IMR-90 (cell line): ENCODE data around the gene MS4A10. TPM values are rescaled to one million over a fixed set of nuclear protein-coding genes. Genes with fewer than 3 reads are reported as not detected.

Experiments
- ATAC-seq: fragments of 200-7000 bp; cut with Tn5 transposase; 2 replicates; pipeline ENCODE4 v1.9.1; 2020; ENCODE audit warnings: low read depth, mild to moderate bottlenecking, moderate library complexity
- BruUV-seq: library from RNA; stranded (reverse); fragments of 400-500 nt; replicated peaks from 2 replicates; lab custom pipeline; 2021; lab: Mats Ljungman, UMichigan
- CTCF ChIA-PET: fragments of 300-600 bp; formaldehyde crosslinking; extraction: SDS; loops from one replicate; lab custom pipeline; 2021; ENCODE audit warnings: antibody characterized with exemption; lab: Yijun Ruan, JAX
- POLR2A ChIA-PET: fragments of 300-600 bp; sonication (Branson Sonifier 250); formaldehyde crosslinking; loops from one replicate; lab custom pipeline; 2022; ENCODE audit warnings: antibody characterized with exemption; ENCODE audit not compliant: unreplicated experiment; lab: Charles Lee
- DNase-seq: peaks from one replicate; pipeline ENCODE4 v3.0.0; 2013
- H2AFZ ChIP-seq: replicated peaks from 2 replicates; pipeline ENCODE3; 2013; ENCODE audit warnings: low read length, mild to moderate bottlenecking; ENCODE audit not compliant: poor library complexity
- H2AK5ac ChIP-seq: 2 replicates; pipeline ENCODE4 v1.6.1; 2013; ENCODE audit warnings: low read depth, low read length, inconsistent platforms
- H2AK9ac ChIP-seq: replicated peaks from 2 replicates; pipeline ENCODE3; 2013; ENCODE audit warnings: mild to moderate bottlenecking, low read depth, low read length, moderate library complexity; ENCODE audit not compliant: poor library complexity
- H2BK120ac ChIP-seq: 2 replicates; pipeline ENCODE4 v1.6.1; 2013; ENCODE audit warnings: low read depth, low read length, inconsistent platforms
- H2BK15ac ChIP-seq: 3 replicates; pipeline ENCODE4 v1.6.1; 2013; ENCODE audit warnings: low read depth, low read length, inconsistent platforms
- H2BK20ac ChIP-seq: 2 replicates; pipeline ENCODE4 v1.6.1; 2013; ENCODE audit warnings: low read depth, mild to moderate bottlenecking, inconsistent platforms, low read length, moderate library complexity
- H2BK5ac ChIP-seq: 2 replicates; pipeline ENCODE4 v1.6.1; 2013; ENCODE audit warnings: mild to moderate bottlenecking, low read depth, low read length, inconsistent platforms; ENCODE audit not compliant: poor library complexity, severe bottlenecking
- H3K14ac ChIP-seq: replicated peaks from 2 replicates; pipeline ENCODE4 v1.6.1; 2013; ENCODE audit warnings: low read depth, low read length, inconsistent platforms
- H3K18ac ChIP-seq: 2 replicates; pipeline ENCODE4 v1.6.1; 2013; ENCODE audit warnings: low read depth, low read length, control low read depth
- H3K23ac ChIP-seq: 2 replicates; pipeline ENCODE4 v1.6.1; 2013; ENCODE audit warnings: low read depth, low read length, inconsistent platforms
- H3K27ac ChIP-seq: 2 replicates; pipeline ENCODE4 v1.5.1; 2013; ENCODE audit warnings: mild to moderate bottlenecking, control low read depth, low read length; ENCODE audit not compliant: insufficient read depth
- H3K27me3 ChIP-seq: 2 replicates; pipeline ENCODE4 v1.6.1; 2013; ENCODE audit warnings: low read length; ENCODE audit not compliant: control insufficient read depth, insufficient read depth
- H3K36me3 ChIP-seq: 2 replicates; pipeline ENCODE4 v1.6.1; 2013; ENCODE audit warnings: low read length, mixed read lengths; ENCODE audit not compliant: control insufficient read depth, insufficient read depth
- H3K4ac ChIP-seq: 2 replicates; pipeline ENCODE4 v1.6.1; 2013; ENCODE audit warnings: low read depth, low read length, inconsistent platforms
- H3K4me1 ChIP-seq: 2 replicates; pipeline ENCODE4 v1.6.1; 2013; ENCODE audit warnings: low read length, mixed read lengths; ENCODE audit not compliant: control insufficient read depth, insufficient read depth
- H3K4me2 ChIP-seq: 2 replicates; pipeline ENCODE4 v1.6.1; 2013; ENCODE audit warnings: low read depth, mild to moderate bottlenecking, control low read depth, low read length, moderate library complexity
- H3K4me3 ChIP-seq: 2 replicates; pipeline ENCODE4 v1.5.1; 2013; ENCODE audit warnings: low read depth, mild to moderate bottlenecking, control low read depth, low read length, moderate library complexity; ENCODE audit not compliant: insufficient read depth
- H3K56ac ChIP-seq: 2 replicates; pipeline ENCODE4 v1.6.1; 2013; ENCODE audit warnings: low read length, inconsistent platforms; ENCODE audit not compliant: insufficient read depth; ENCODE audit errors: extremely low read depth
- H3K79me1 ChIP-seq, 2 experiments: 2 replicates each; pipeline ENCODE4 v1.6.1; 2013; ENCODE audit warnings: low read length in 2 of 2, inconsistent platforms in 1 of 2, low read depth in 1 of 2
- H3K9ac ChIP-seq: 2 replicates; pipeline ENCODE4 v1.6.1; 2013; ENCODE audit warnings: low read depth, low read length, control low read depth
- H3K9me1 ChIP-seq: 2 replicates; pipeline ENCODE4 v1.6.1; 2013; ENCODE audit warnings: low read length, inconsistent platforms; ENCODE audit not compliant: insufficient read depth
- H3K9me3 ChIP-seq: 2 replicates; pipeline ENCODE4 v1.6.1; 2013; ENCODE audit warnings: low read length; ENCODE audit not compliant: control insufficient read depth, insufficient read depth
- H4K20me1 ChIP-seq: 2 replicates; pipeline ENCODE4 v1.6.1; 2013; ENCODE audit warnings: low read length, inconsistent platforms; ENCODE audit not compliant: insufficient read depth
- H4K5ac ChIP-seq: 2 replicates; pipeline ENCODE4 v1.6.1; 2013; ENCODE audit warnings: mild to moderate bottlenecking, low read depth, low read length, control low read depth
- H4K8ac ChIP-seq, 2 experiments: 2 replicates each; pipeline ENCODE4 v1.6.1; 2013; ENCODE audit warnings: low read depth in 2 of 2, low read length in 2 of 2, control low read depth in 1 of 2, inconsistent platforms in 1 of 2
- H4K91ac ChIP-seq: 2 replicates; pipeline ENCODE4 v1.6.1; 2013; ENCODE audit warnings: low read depth, low read length, inconsistent platforms; ENCODE audit not compliant: insufficient read depth
- BHLHE40 ChIP-seq: fragments of 150-350 bp; IDR thresholded peaks from 2 replicates; pipeline ENCODE4 v1.6.1; 2016; ENCODE audit warnings: mild to moderate bottlenecking, low read depth, low read length
- CEBPB ChIP-seq: IDR thresholded peaks from 2 replicates; pipeline ENCODE4 v1.6.1; 2012; ENCODE audit warnings: low read depth, low read length, improper control_type of control experiment
- CHD1 ChIP-seq: IDR thresholded peaks from 2 replicates; pipeline ENCODE4 v1.6.1; 2012; ENCODE audit warnings: low read depth, low read length, improper control_type of control experiment
- CTCF ChIP-seq: conservative IDR thresholded peaks from 2 replicates; pipeline ENCODE4 v1.5.1; 2012; ENCODE audit warnings: mild to moderate bottlenecking, low read depth, low read length, improper control_type of control experiment
- ELK1 ChIP-seq: fragments of 150-350 bp; IDR thresholded peaks from 2 replicates; pipeline ENCODE4 v1.6.1; 2016; ENCODE audit warnings: low read depth, mild to moderate bottlenecking, low read length, moderate library complexity, borderline replicate concordance
- FOS ChIP-seq: fragments of 150-350 bp; IDR thresholded peaks from 2 replicates; pipeline ENCODE4 v1.6.1; 2016; ENCODE audit warnings: low read depth, low read length
- MAFK ChIP-seq: IDR thresholded peaks from 2 replicates; pipeline ENCODE4 v1.6.1; 2012; ENCODE audit warnings: low read depth, low read length, improper control_type of control experiment
- MAZ ChIP-seq: IDR thresholded peaks from 2 replicates; pipeline ENCODE4 v1.6.1; 2012; ENCODE audit warnings: low read depth, mild to moderate bottlenecking, low read length, improper control_type of control experiment, moderate library complexity, borderline replicate concordance
- MXI1 ChIP-seq: IDR thresholded peaks from 2 replicates; pipeline ENCODE4 v1.6.1; 2012; ENCODE audit warnings: low read depth, mild to moderate bottlenecking, low read length, moderate library complexity, borderline replicate concordance
- NFE2L2 ChIP-seq: fragments of 150-350 bp; IDR thresholded peaks from 2 replicates; pipeline ENCODE4 v1.6.1; 2016; ENCODE audit warnings: low read depth, mild to moderate bottlenecking, low read length
- POLR2A ChIP-seq: IDR thresholded peaks from 2 replicates; pipeline ENCODE4 v1.6.1; 2012; ENCODE audit warnings: mild to moderate bottlenecking, low read depth, low read length
- RAD21 ChIP-seq: IDR thresholded peaks from 2 replicates; pipeline ENCODE4 v1.6.1; 2012; ENCODE audit warnings: low read length, improper control_type of control experiment
- RCOR1 ChIP-seq: IDR thresholded peaks from 2 replicates; pipeline ENCODE4 v1.6.1; 2012; ENCODE audit warnings: mild to moderate bottlenecking, low read length, improper control_type of control experiment; ENCODE audit not compliant: insufficient replicate concordance
- RFX5 ChIP-seq: IDR thresholded peaks from 2 replicates; pipeline ENCODE4 v1.8.0; 2012; ENCODE audit warnings: low read depth, mild to moderate bottlenecking, low read length, moderate library complexity
- SMC3 ChIP-seq: fragments of 150-350 bp; IDR thresholded peaks from 2 replicates; pipeline ENCODE4 v1.6.1; 2016; ENCODE audit warnings: low read depth, mild to moderate bottlenecking, antibody characterized with exemption, low read length, moderate library complexity
- USF2 ChIP-seq: fragments of 150-350 bp; IDR thresholded peaks from 2 replicates; pipeline ENCODE4 v1.6.1; 2017; ENCODE audit warnings: mild to moderate bottlenecking, antibody characterized with exemption, low read length, low read depth
- WGBS, 2 experiments: methylation state at CpG; one replicate each; pipeline versions ENCODE4 v1.1.5 to v1.1.7; 2013; ENCODE audit warnings: missing lambda C conversion rate in 2 of 2; ENCODE audit not compliant: insufficient read length in 1 of 2; ENCODE audit errors: extremely low coverage in 2 of 2; 5-methylcytosine and 5-hydroxymethylcytosine counted together
- dilution Hi-C: fragments of 300-500 bp; cut with HindIII; formaldehyde crosslinking; loops from one replicate; pipeline ENCODE4 v1.14.3; 2018; ENCODE audit warnings: low sequenced_read_pairs; ENCODE audit not compliant: unreplicated experiment
- in situ Hi-C: fragments of 300-500 bp; cut with MboI; formaldehyde crosslinking; loops from 3 replicates; pipeline ENCODE4 v1.14.3; 2019; ENCODE audit warnings: low sequenced_read_pairs, inconsistent platforms, mixed read lengths
- intact Hi-C: fragments of 100-400 bp; cut with micrococcal nuclease; formaldehyde crosslinking; loops from 2 replicates; pipeline ENCODE4 v1.10.0; 2022
- polyA plus RNA-seq, 3 experiments: library from polyadenylated mRNA; depleted of rRNA; stranded (reverse); fragments of >200 nt; gene quantifications; 2 replicates each; pipeline ENCODE4 v1.2.3, GENCODE V29; 2012; ENCODE audit warnings: low replicate concordance in 1 of 3
- total RNA-seq: library from RNA; depleted of rRNA; stranded (reverse); fragments of >200 nt; gene quantifications from 2 replicates; pipeline ENCODE4 v1.2.3, GENCODE V29; 2012

MS4A10 gene
- total and polyA plus RNA-seq, 2 of the 4 experiments (the other 2 are of a cell fraction) = not detected

- ChIA-PET POLR2A (no interaction called here), CTCF (no interaction called here)
- no peaks in the 10 kb centered on the region for H3K9me1 ChIP-seq
- in situ Hi-C loops = no loop called here
- no peak for TF ChIP-seq FOS
- TF ChIP-seq NFE2L2 = no peak
- TF ChIP-seq CHD1 = no peak
- no peak for TF ChIP-seq ELK1
- TF ChIP-seq CTCF = no peak
- no peak for TF ChIP-seq RCOR1
- no peak for TF ChIP-seq SMC3
- TF ChIP-seq POLR2A = no peak
- TF ChIP-seq CEBPB = no peak
- no peak for TF ChIP-seq MXI1
- TF ChIP-seq MAZ = no peak
- TF ChIP-seq BHLHE40 = no peak
- TF ChIP-seq USF2 = no peak
- TF ChIP-seq RAD21 = no peak
- no peak for TF ChIP-seq RFX5
- no peak for TF ChIP-seq MAFK
- H3K27ac ChIP-seq = no peak overlapping the region
- H3K4ac ChIP-seq = no peak overlapping the region
- no peaks in the 10 kb centered on the region for H3K9me3 ChIP-seq
- intact Hi-C loops = no loop called here
- H2AFZ ChIP-seq = no peak overlapping the region
- ATAC-seq = no peak
- no peak overlapping the region for H2BK20ac ChIP-seq
- H4K8ac ChIP-seq = no peak overlapping the region
- no peak overlapping the region for H3K56ac ChIP-seq
- no peaks in the 10 kb centered on the region for H3K79me1 ChIP-seq
- no peak for DNase-seq
- no peaks in the 10 kb centered on the region for H3K4me1 ChIP-seq
- WGBS, 2 experiments = 57% methylated on average over 3 of the region's 8 CpGs; no CpG with 5 or more reads in 1 of the 2 experiments
- H2BK5ac ChIP-seq = no peak overlapping the region
- no peak overlapping the region for H2AK9ac ChIP-seq
- H4K5ac ChIP-seq = no peak overlapping the region
- H3K36me3 ChIP-seq = no peaks in the 10 kb centered on the region
- H3K27me3 ChIP-seq = peaks cover 16% of the 10 kb centered on the region
- no peak overlapping the region for H4K91ac ChIP-seq
- H3K9ac ChIP-seq = no peak overlapping the region
- dilution Hi-C loops = no loop called here
- H3K23ac ChIP-seq = no peak overlapping the region
- H3K4me2 ChIP-seq = no peak overlapping the region
- no peak overlapping the region for H2AK5ac ChIP-seq
- H3K4me3 ChIP-seq = no peak overlapping the region
- no peaks in the 10 kb centered on the region for H4K20me1 ChIP-seq
- no TSS peak for BruUV-seq
- H2BK120ac ChIP-seq = no peak overlapping the region
- no peak overlapping the region for H3K18ac ChIP-seq
- H3K14ac ChIP-seq = no peak overlapping the region
- H2BK15ac ChIP-seq = no peak overlapping the region
Measured at GRCh38 chr11:60810569-60810968, 25.4 kb downstream of the MS4A10 start.
